Fibroblast of lung (primary cell): Measurements from ENCODE around the gene CYP3A5. TPM values are rescaled to one million over a fixed set of nuclear protein-coding genes. Genes with fewer than 3 reads are reported as not detected.

Experiments
- DNase-seq, 2 donors: peaks; one replicate each; pipeline versions ENCODE4 v3.0.0 to v3.0.0-alpha.2; 2010; ENCODE audit warnings: low read depth in 2 of 2
- H2AFZ ChIP-seq: 2 replicates; pipeline ENCODE4 v1.5.1; 2012; ENCODE audit warnings: low read length, control low read depth, inconsistent platforms
- H3K27ac ChIP-seq: 2 replicates; pipeline ENCODE4 v1.5.1; 2011; ENCODE audit warnings: low read length, control low read depth; ENCODE audit not compliant: insufficient read depth
- H3K27me3 ChIP-seq: 2 replicates; pipeline ENCODE4 v1.5.1; 2011; ENCODE audit warnings: mild to moderate bottlenecking, low read length; ENCODE audit not compliant: control insufficient read depth, insufficient read depth
- H3K36me3 ChIP-seq: 2 replicates; pipeline ENCODE4 v1.5.1; 2011; ENCODE audit warnings: low read length; ENCODE audit not compliant: control insufficient read depth, insufficient read depth
- H3K4me1 ChIP-seq: 2 replicates; pipeline ENCODE4 v1.5.1; 2011; ENCODE audit warnings: low read length; ENCODE audit not compliant: control insufficient read depth, insufficient read depth; ENCODE audit errors: extremely low read depth
- H3K4me2 ChIP-seq: 2 replicates; pipeline ENCODE4 v1.5.1; 2011; ENCODE audit warnings: low read length, control low read depth; ENCODE audit not compliant: insufficient read depth; ENCODE audit errors: extremely low read depth
- H3K4me3 ChIP-seq, 4 experiments: fragments of 200-600 bp in 1 of 4; sonication (generic) in 1 of 4; replicated peaks in 1 of 4; 2 replicates each; pipeline ENCODE4 v1.5.1; 2011 to 2016; ENCODE audit warnings: low read length in 4 of 4, low read depth in 3 of 4, mild to moderate bottlenecking in 3 of 4, control low read depth in 2 of 4, inconsistent platforms in 1 of 4, mixed read lengths in 1 of 4; ENCODE audit not compliant: insufficient read depth in 1 of 4; ENCODE audit errors: control extremely low read depth in 1 of 4
- H3K79me2 ChIP-seq: 2 replicates; pipeline ENCODE4 v1.5.1; 2012; ENCODE audit warnings: mild to moderate bottlenecking, low read length, inconsistent platforms; ENCODE audit not compliant: control insufficient read depth, insufficient read depth
- H3K9ac ChIP-seq: 2 replicates; pipeline ENCODE4 v1.5.1; 2011; ENCODE audit warnings: mild to moderate bottlenecking, low read length, control low read depth; ENCODE audit not compliant: insufficient read depth
- H3K9me3 ChIP-seq: 2 replicates; pipeline ENCODE4 v1.5.1; 2012; ENCODE audit warnings: low read depth, low read length; ENCODE audit not compliant: control insufficient read depth, insufficient read depth
- H4K20me1 ChIP-seq: 2 replicates; pipeline ENCODE4 v1.5.1; 2011; ENCODE audit warnings: low read length; ENCODE audit not compliant: control insufficient read depth, insufficient read depth; ENCODE audit errors: extremely low read depth
- CTCF ChIP-seq, 2 donors: IDR thresholded peaks in 1 of 2; conservative IDR thresholded peaks in 1 of 2; 1 replicate in 1 of 2; 2 replicates in 1 of 2; pipeline ENCODE4 v1.5.1; 2011 to 2012; ENCODE audit warnings: low read length in 2 of 2, control low read depth in 1 of 2, inconsistent platforms in 1 of 2, low read depth in 1 of 2, mild to moderate bottlenecking in 1 of 2
- EZH2 ChIP-seq: IDR thresholded peaks from 2 replicates; pipeline ENCODE4 v1.5.1; 2012; ENCODE audit warnings: low read length, control low read depth, mild to moderate bottlenecking; ENCODE audit errors: missing control alignments
- polyA plus RNA-seq, 2 donors: library from polyadenylated mRNA; depleted of rRNA in 1 of 2; stranded (reverse) in 1 of 2; unstranded in 1 of 2; fragments of >200 nt; gene quantifications; 2 replicates each; pipeline ENCODE4 v1.2.1, GENCODE V29; 2011 to 2012; ENCODE audit warnings: missing spikeins in 1 of 2
- total RNA-seq: library from RNA; depleted of rRNA; stranded (reverse); fragments of >200 nt; gene quantifications from 2 replicates; pipeline ENCODE4 v1.2.1, GENCODE V29; 2014

CYP3A5 gene
- total and polyA plus RNA-seq, 2 donors (not counting 1 experiment from before 2014, with no cell fraction given): 1.9 to 12.4 TPM

GRCh38 chr7:99720800-99721595, 41.2 kb upstream of the CYP3A5 start:
- TF ChIP-seq EZH2 (no peak), CTCF (conservative IDR thresholded peaks at IDR 0.05 in 1 of 2, IDR thresholded peaks at IDR 0.05 in 1 of 2; ENCODE audit: low read depth in 1 of 2, low read length in 2 of 2) (no peak)
- no peak for DNase-seq

GRCh38 chr7:99719996-99720769, 40.4 kb upstream of the CYP3A5 start:
- TF ChIP-seq EZH2: no peak
- TF ChIP-seq CTCF (conservative IDR thresholded peaks at IDR 0.05 in 1 of 2, IDR thresholded peaks at IDR 0.05 in 1 of 2; ENCODE audit: low read depth in 1 of 2, low read length in 2 of 2): no peak
- H3K27me3 ChIP-seq: peaks cover 6% of the 10 kb centered on the region
- H3K27ac ChIP-seq: no peak overlapping the region
- H3K79me2 ChIP-seq: no peaks in the 10 kb centered on the region
- H3K4me2 ChIP-seq: no peak overlapping the region
- H3K4me1 ChIP-seq: no peaks in the 10 kb centered on the region
- no peaks in the 10 kb centered on the region for H3K36me3 ChIP-seq
- no peak for DNase-seq
- no peaks in the 10 kb centered on the region for H4K20me1 ChIP-seq
- H3K4me3 ChIP-seq: no peak overlapping the region
- H3K9me3 ChIP-seq: no peaks in the 10 kb centered on the region
- no peak overlapping the region for H3K9ac ChIP-seq
- H2AFZ ChIP-seq: no peak overlapping the region

More at GRCh38 chr7:99720800-99721595, 41.2 kb upstream of the CYP3A5 start:
- Histone ChIP-seq H3K9me3 (no peaks in the 10 kb centered on the region), H3K79me2 (no peaks in the 10 kb centered on the region), H2AFZ (no peak overlapping the region), H3K27ac (no peak overlapping the region), H4K20me1 (no peaks in the 10 kb centered on the region), H3K4me1 (no peaks in the 10 kb centered on the region), H3K4me2 (no peak overlapping the region), H3K9ac (no peak overlapping the region), H3K36me3 (no peaks in the 10 kb centered on the region), H3K27me3 (peaks cover 2% of the 10 kb centered on the region), H3K4me3 (no peak overlapping the region)

GRCh38 chr7:99713995-99714570, 34.3 kb upstream of the CYP3A5 start:
- Histone ChIP-seq H3K27me3 (peaks cover 6% of the 10 kb centered on the region), H3K27ac (no peak overlapping the region), H2AFZ (no peak overlapping the region), H3K36me3 (no peaks in the 10 kb centered on the region), H3K9ac (no peak overlapping the region), H3K4me2 (no peak overlapping the region), H4K20me1 (no peaks in the 10 kb centered on the region), H3K4me3 (no peak overlapping the region), H3K4me1 (no peaks in the 10 kb centered on the region), H3K79me2 (no peaks in the 10 kb centered on the region), H3K9me3 (no peaks in the 10 kb centered on the region)
- TF ChIP-seq EZH2 (no peak), CTCF (conservative IDR thresholded peaks at IDR 0.05 in 1 of 2, IDR thresholded peaks at IDR 0.05 in 1 of 2; ENCODE audit: low read depth in 1 of 2, low read length in 2 of 2) (no peak)
- DNase-seq: no peak
